HepG2 (cell line): ENCODE results near the gene RGS14. TPM values are rescaled to one million over a fixed set of nuclear protein-coding genes. Genes with fewer than 3 reads are reported as not detected.

ENCODE experiments used
- ATAC-seq: fragments of 200-7000 bp; cut with Tn5 transposase; 3 replicates; pipeline ENCODE4 v1.9.1; 2020; ENCODE audit warnings: mild to moderate bottlenecking, moderate library complexity
- BruUV-seq: library from RNA; stranded (reverse); fragments of 400-500 nt; replicated peaks from 2 replicates; lab custom pipeline; 2021; lab: Mats Ljungman, UMichigan
- CTCF ChIA-PET: fragments of 300-600 bp; formaldehyde crosslinking; extraction: SDS; loops from one replicate; lab custom pipeline; 2021; ENCODE audit warnings: low total read pairs, inconsistent platforms, low intra/inter-chr PET ratio; lab: Yijun Ruan, JAX
- POLR2A ChIA-PET: fragments of 350-600 bp; sonication (Branson Sonifier 250); formaldehyde crosslinking; loops from one replicate; lab custom pipeline; 2020; ENCODE audit warnings: antibody characterized with exemption, inconsistent platforms; lab: Yijun Ruan, JAX
- DNase-seq: peaks from one replicate; pipeline ENCODE4 v3.0.0-alpha.2; 2015; ENCODE audit warnings: low spot score
- FAIRE-seq: peaks from 3 replicates; lab custom pipeline; 2011; peaks lifted over from hg19 to GRCh38; lab: Jason Lieb, UNC
- H2AFZ ChIP-seq: one replicate; pipeline ENCODE4 v1.6.1; 2011; ENCODE audit warnings: low read length, inconsistent platforms
- H3K27ac ChIP-seq: fragments of 300-600 bp; 3 replicates; pipeline ENCODE4 v1.8.0; 2011; ENCODE audit warnings: mixed run types, mild to moderate bottlenecking, mixed read lengths, low read length, inconsistent platforms; ENCODE audit not compliant: insufficient read depth; ENCODE audit errors: extremely low read length
- H3K27me3 ChIP-seq, 2 experiments: fragments of 200-600 bp in 1 of 2; 2 replicates in 1 of 2; 3 replicates in 1 of 2; pipeline versions ENCODE4 v1.6.0 to v1.8.0; 2011; ENCODE audit warnings: low read length in 2 of 2, mild to moderate bottlenecking in 2 of 2, moderate library complexity in 2 of 2, inconsistent platforms in 1 of 2; ENCODE audit not compliant: insufficient read depth in 2 of 2, control insufficient read depth in 1 of 2
- H3K36me3 ChIP-seq, 2 experiments: fragments of 200-600 bp in 1 of 2; replicated peaks in 1 of 2; 2 replicates in 1 of 2; 3 replicates in 1 of 2; pipeline versions ENCODE4 v1.5.1 to v1.8.0; 2011; ENCODE audit warnings: low read length in 2 of 2, inconsistent platforms in 1 of 2; ENCODE audit not compliant: insufficient read depth in 2 of 2, control insufficient read depth in 1 of 2
- H3K4me1 ChIP-seq: 2 replicates; pipeline ENCODE4 v1.5.1; 2012; ENCODE audit warnings: low read length, inconsistent platforms; ENCODE audit not compliant: insufficient read depth
- H3K4me2 ChIP-seq: 2 replicates; pipeline ENCODE4 v1.6.0; 2011; ENCODE audit warnings: low read depth, low read length, inconsistent platforms
- H3K4me3 ChIP-seq, 3 experiments: fragments of 200-600 bp in 1 of 3; sonication (generic), shearing (Covaris generic) in 1 of 3; replicated peaks in 1 of 3; 2 replicates each; pipeline ENCODE4 v1.5.1; 2011 to 2016; ENCODE audit warnings: low read length in 3 of 3, inconsistent platforms in 2 of 3, low read depth in 2 of 3, mild to moderate bottlenecking in 2 of 3, control low read depth in 1 of 3, mixed read lengths in 1 of 3; ENCODE audit not compliant: insufficient read depth in 1 of 3
- H3K79me2 ChIP-seq: one replicate; pipeline ENCODE4 v1.6.1; 2011; ENCODE audit warnings: low read length, inconsistent platforms; ENCODE audit not compliant: insufficient read depth
- H3K9ac ChIP-seq: 2 replicates; pipeline ENCODE4 v1.6.0; 2011; ENCODE audit warnings: mild to moderate bottlenecking, low read depth, low read length, inconsistent platforms; ENCODE audit not compliant: insufficient read depth
- H3K9me3 ChIP-seq: 2 replicates; pipeline ENCODE4 v1.5.1; 2012; ENCODE audit warnings: mild to moderate bottlenecking, low read length
- H4K20me1 ChIP-seq: 2 replicates; pipeline ENCODE4 v1.6.0; 2011; ENCODE audit warnings: inconsistent platforms, mild to moderate bottlenecking, low read length, moderate library complexity; ENCODE audit not compliant: insufficient read depth
- DDIT3 ChIP-seq: sonication (generic); formaldehyde crosslinking; IDR thresholded peaks from 2 replicates; pipeline ENCODE4 v1.4.0; 2020; ENCODE audit warnings: mild to moderate bottlenecking, missing genetic modification reagents
- KLF6 ChIP-seq: IDR thresholded peaks from 2 replicates; pipeline ENCODE4 v1.8.0; 2016; ENCODE audit warnings: missing biosample characterization, missing genetic modification reagents
- MYPOP ChIP-seq: sonication (generic); formaldehyde crosslinking; IDR thresholded peaks from 2 replicates; pipeline ENCODE4 v1.8.1; 2023; ENCODE audit warnings: mild to moderate bottlenecking, moderate library complexity, missing genetic modification reagents
- SMYD3 ChIP-seq: sonication (generic); formaldehyde crosslinking; IDR thresholded peaks from 2 replicates; pipeline ENCODE4 v1.8.1; 2023; ENCODE audit warnings: mild to moderate bottlenecking, missing genetic modification reagents
- ZNF354B ChIP-seq: sonication (generic); formaldehyde crosslinking; IDR thresholded peaks from 2 replicates; pipeline ENCODE4 v1.8.0; 2022; ENCODE audit warnings: mild to moderate bottlenecking, missing genetic modification reagents
- WGBS: methylation state at CpG from one replicate; pipeline ENCODE4 v1.1.6; 2017; ENCODE audit warnings: low lambda C conversion rate; 5-methylcytosine and 5-hydroxymethylcytosine counted together
- in situ Hi-C: cut with HindIII; loops from 2 replicates; pipeline ENCODE4 v1.10.0; 2017; ENCODE audit warnings: low pct_unique_long_range_greater_than_20kb; ENCODE audit not compliant: extremely low pct_ligation_motif_present
- intact Hi-C: fragments of 100-400 bp; cut with micrococcal nuclease; formaldehyde crosslinking; loops from one replicate; pipeline ENCODE4 v1.10.0; 2022; ENCODE audit not compliant: unreplicated experiment
- polyA plus RNA-seq, 8 experiments: library from polyadenylated mRNA; depleted of rRNA in 3 of 8; stranded (reverse) in 7 of 8; unstranded in 1 of 8; fragments of >200 nt; fragmentation: Illumina TruSeq in 4 of 8; extraction: Trizol in 4 of 8; gene quantifications; 2 replicates each; pipeline versions ENCODE4 v1.2.1 to v1.2.3, GENCODE V29; 2011 to 2016; ENCODE audit warnings: low read depth in 4 of 8, missing spikeins in 1 of 8, mixed read lengths in 1 of 8; ENCODE audit not compliant: insufficient read depth in 1 of 8
- total RNA-seq, 5 experiments: library from RNA; depleted of rRNA; stranded (reverse); fragments of >200 nt; fragmentation: Illumina TruSeq; extraction: Trizol; gene quantifications; 2 replicates each; pipeline ENCODE4 v1.2.3, GENCODE V29; 2016; ENCODE audit warnings: low read depth in 1 of 5

Gene RGS14
- total and polyA plus RNA-seq, 2 of the 13 experiments (the other 11 are each of a cell fraction or from before 2014, with no cell fraction given): 11.1 to 17.2 TPM

GRCh38 chr5:177354711-177355110, 3.0 kb upstream of the RGS14 start:
- no peak for ATAC-seq
- Histone ChIP-seq H3K4me2 (peak overlapping the region; percentile 75), H3K27me3 (peaks cover 0 to under 1% of the 10 kb centered on the region in 2 experiments; a peak in 1 of 5 replicates), H3K36me3 (no peaks in the 10 kb centered on the region; a peak in 1 of 5 replicates), H3K27ac (peak overlapping the region; percentile 60), H3K79me2 (peaks cover 17% of the 10 kb centered on the region), H4K20me1 (no peaks in the 10 kb centered on the region), H3K4me3 (peak overlapping the region in 2 of 3 experiments; percentile 8 to 33; a peak in 3 of 6 replicates), H3K9ac (peak overlapping the region; percentile 45), H3K9me3 (no peaks in the 10 kb centered on the region), H3K4me1 (peaks cover 88% of the 10 kb centered on the region), H2AFZ (no peak overlapping the region)
- whole genome bisulfite sequencing: 59% methylated on average over 3 of the region's 3 CpGs
- ChIA-PET CTCF (no interaction called here), POLR2A (interaction anchor here (0.6 to 6.8 kb wide), 17 partner anchors 9 to 268 kb away, joined by 3 to 84 read pairs (median 4); partner anchors contain the start of genes F12, FGFR4 and PDLIM7)
- BruUV-seq: TSS peak; percentile 83
- intact Hi-C loops (no loop called here), in situ Hi-C loops (loop anchor here (25.0 kb wide), 1 partner anchor 817 kb away; the partner anchor contains the start of genes CDHR2 and RNF44)
- TF ChIP-seq DDIT3 (CRISPR knock-in tag): no peak
- TF ChIP-seq ZNF354B (CRISPR knock-in tag): 0 out of 2 replicates have a peak, but pooled peaks have one; percentile 34
- TF ChIP-seq SMYD3 (CRISPR knock-in tag): no peak
- TF ChIP-seq KLF6 (CRISPR knock-in tag): no peak
- 0 out of 2 replicates have a peak, but pooled peaks have one; percentile 6 for TF ChIP-seq MYPOP (CRISPR knock-in tag)
- DNase-seq: no peak
- FAIRE-seq: no peak
